ENCODE results near the gene EIF3F. TPM values are rescaled to one million over a fixed set of nuclear protein-coding genes. Genes with fewer than 3 reads are reported as not detected.

EIF3F gene
- total and polyA plus RNA-seq, 2 of the 4 experiments (the other 2 are of a cell fraction): 279 to 306 TPM

DNA sequence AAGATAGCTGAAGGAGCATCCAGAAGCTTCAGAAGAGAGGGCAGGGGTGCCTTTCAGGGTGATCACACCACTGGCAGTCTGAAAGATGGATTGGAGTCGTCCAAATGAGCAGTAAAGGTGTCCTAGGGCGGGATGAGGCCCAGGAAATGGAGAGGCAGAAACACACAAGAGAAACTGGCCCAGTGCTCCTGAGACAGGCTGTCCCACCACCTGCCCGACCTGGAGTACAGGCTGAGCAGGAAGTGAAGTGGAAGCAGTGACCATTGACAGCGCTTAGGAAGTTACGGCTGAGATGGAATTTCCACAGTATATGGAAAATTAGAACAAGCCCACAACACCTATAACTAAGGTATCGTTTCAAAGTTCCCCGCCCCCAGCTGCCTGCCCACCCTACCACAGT is 16.1 kb downstream of the EIF3F start:
- intact Hi-C loops (cut with micrococcal nuclease) (no loop called here), in situ Hi-C loops (cut with MboI; ENCODE audit: low sequenced_read_pairs) (no loop called here), dilution Hi-C loops (cut with HindIII; ENCODE audit: low sequenced_read_pairs, unreplicated experiment) (no loop called here)
- H3K4me3 ChIP-seq (ENCODE audit: insufficient read depth, low read depth, low read length): no peak overlapping the region
- ChIA-PET CTCF (no interaction called here), POLR2A (ENCODE audit: unreplicated experiment) (no interaction called here)
- TF ChIP-seq RAD21 (IDR thresholded peaks at IDR 0.05; ENCODE audit: low read length) (no peak), BHLHE40 (IDR thresholded peaks at IDR 0.05; ENCODE audit: low read depth, low read length) (no peak), RFX5 (IDR thresholded peaks at IDR 0.05; ENCODE audit: low read depth, low read length) (no peak), POLR2A (IDR thresholded peaks at IDR 0.05; ENCODE audit: low read depth, low read length) (no peak), MXI1 (IDR thresholded peaks at IDR 0.05; ENCODE audit: borderline replicate concordance, low read depth, low read length) (no peak), CHD1 (IDR thresholded peaks at IDR 0.05; ENCODE audit: low read depth, low read length) (no peak), RCOR1 (IDR thresholded peaks at IDR 0.05; ENCODE audit: insufficient replicate concordance, low read length) (no peak), MAFK (IDR thresholded peaks at IDR 0.05; ENCODE audit: low read depth, low read length) (no peak)
- no peaks in the 10 kb centered on the region for H3K9me1 ChIP-seq (ENCODE audit: insufficient read depth, low read length)
- no peak overlapping the region for H4K8ac ChIP-seq (ENCODE audit: low read depth in 2 of 2, low read length in 2 of 2)
- H3K23ac ChIP-seq (ENCODE audit: low read depth, low read length): no peak overlapping the region
- no peak overlapping the region for H3K9ac ChIP-seq (ENCODE audit: low read depth, low read length)
- 73% methylated on average over 4 of the region's 7 CpGs; no CpG with 5 or more reads in 1 of the 2 experiments for WGBS, 2 experiments (ENCODE audit: extremely low coverage in 2 of 2, insufficient read length in 1 of 2)
- ATAC-seq (ENCODE audit: low read depth) (no peak), DNase-seq (no peak)
- H3K4ac ChIP-seq (ENCODE audit: low read depth, low read length): no peak overlapping the region
- peaks cover 7% of the 10 kb centered on the region for H3K36me3 ChIP-seq (ENCODE audit: control insufficient read depth, insufficient read depth, low read length)
- no peak overlapping the region for H2AFZ ChIP-seq (replicated peaks; ENCODE audit: low read length, poor library complexity)
- no peaks in the 10 kb centered on the region for H3K9me3 ChIP-seq (ENCODE audit: control insufficient read depth, insufficient read depth, low read length)
- H3K27me3 ChIP-seq (ENCODE audit: control insufficient read depth, insufficient read depth, low read length): no peaks in the 10 kb centered on the region
- no peak overlapping the region for H2BK15ac ChIP-seq (ENCODE audit: low read depth, low read length)
- no peaks in the 10 kb centered on the region for H4K20me1 ChIP-seq (ENCODE audit: insufficient read depth, low read length)
- BruUV-seq (replicated peaks): no TSS peak
- H3K4me1 ChIP-seq (ENCODE audit: control insufficient read depth, insufficient read depth, low read length): no peaks in the 10 kb centered on the region
- H4K91ac ChIP-seq (ENCODE audit: insufficient read depth, low read depth, low read length): no peak overlapping the region
- H2BK5ac ChIP-seq (ENCODE audit: low read depth, low read length, poor library complexity, severe bottlenecking): no peak overlapping the region
- H4K5ac ChIP-seq (ENCODE audit: low read depth, low read length): no peak overlapping the region
- H3K18ac ChIP-seq (ENCODE audit: low read depth, low read length): no peak overlapping the region
- no peak overlapping the region for H3K4me2 ChIP-seq (ENCODE audit: low read depth, low read length)
- no peak overlapping the region for H2BK120ac ChIP-seq (ENCODE audit: low read depth, low read length)
- no peak overlapping the region for H2AK5ac ChIP-seq (ENCODE audit: low read depth, low read length)
- no peak overlapping the region for H2BK20ac ChIP-seq (ENCODE audit: low read depth, low read length)
- no peak overlapping the region for H3K56ac ChIP-seq (ENCODE audit: extremely low read depth, insufficient read depth, low read length)
- no peak overlapping the region for H2AK9ac ChIP-seq (replicated peaks; ENCODE audit: low read depth, low read length, poor library complexity)
- H3K79me1 ChIP-seq (ENCODE audit: low read depth in 1 of 2, low read length in 2 of 2): no peaks in the 10 kb centered on the region
- H3K14ac ChIP-seq (replicated peaks; ENCODE audit: low read depth, low read length): no peak overlapping the region
- H3K27ac ChIP-seq (ENCODE audit: insufficient read depth, low read length): no peak overlapping the region
